ENCODE results near the gene CLHC1.

DNA sequence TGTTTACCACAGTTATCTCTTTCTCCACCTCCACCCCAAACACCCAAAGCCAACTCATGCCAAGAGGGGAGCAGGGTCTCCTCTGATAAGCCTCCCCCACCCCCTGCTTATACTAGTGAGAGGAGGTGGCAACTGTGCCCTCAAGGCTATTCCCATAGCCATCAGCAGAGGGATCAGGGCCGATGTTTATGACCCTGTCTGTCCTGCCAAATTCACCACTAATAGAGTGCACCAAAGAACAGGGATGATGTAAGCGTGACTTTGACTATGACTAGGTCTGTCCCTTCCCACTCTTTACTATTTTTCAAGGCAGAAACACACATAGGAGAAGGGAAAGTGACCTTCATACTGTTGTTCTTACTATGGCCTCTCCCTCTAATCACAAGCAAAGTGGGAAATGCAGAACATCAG lies 74.6 kb downstream of the CLHC1 start:
- TF ChIP-seq, protein P1, sequence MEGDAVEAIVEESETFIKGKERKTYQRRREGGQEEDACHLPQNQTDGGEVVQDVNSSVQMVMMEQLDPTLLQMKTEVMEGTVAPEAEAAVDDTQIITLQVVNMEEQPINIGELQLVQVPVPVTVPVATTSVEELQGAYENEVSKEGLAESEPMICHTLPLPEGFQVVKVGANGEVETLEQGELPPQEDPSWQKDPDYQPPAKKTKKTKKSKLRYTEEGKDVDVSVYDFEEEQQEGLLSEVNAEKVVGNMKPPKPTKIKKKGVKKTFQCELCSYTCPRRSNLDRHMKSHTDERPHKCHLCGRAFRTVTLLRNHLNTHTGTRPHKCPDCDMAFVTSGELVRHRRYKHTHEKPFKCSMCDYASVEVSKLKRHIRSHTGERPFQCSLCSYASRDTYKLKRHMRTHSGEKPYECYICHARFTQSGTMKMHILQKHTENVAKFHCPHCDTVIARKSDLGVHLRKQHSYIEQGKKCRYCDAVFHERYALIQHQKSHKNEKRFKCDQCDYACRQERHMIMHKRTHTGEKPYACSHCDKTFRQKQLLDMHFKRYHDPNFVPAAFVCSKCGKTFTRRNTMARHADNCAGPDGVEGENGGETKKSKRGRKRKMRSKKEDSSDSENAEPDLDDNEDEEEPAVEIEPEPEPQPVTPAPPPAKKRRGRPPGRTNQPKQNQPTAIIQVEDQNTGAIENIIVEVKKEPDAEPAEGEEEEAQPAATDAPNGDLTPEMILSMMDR (IDR thresholded peaks at IDR 0.05; ENCODE audit: low read depth, low read length, missing input control), result no peak
- TF ChIP-seq, protein P2, sequence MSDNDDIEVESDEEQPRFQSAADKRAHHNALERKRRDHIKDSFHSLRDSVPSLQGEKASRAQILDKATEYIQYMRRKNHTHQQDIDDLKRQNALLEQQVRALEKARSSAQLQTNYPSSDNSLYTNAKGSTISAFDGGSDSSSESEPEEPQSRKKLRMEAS (IDR thresholded peaks at IDR 0.05), result no peak
- no peak for TF ChIP-seq TAF1 (conservative IDR thresholded peaks at IDR 0.05)
